Stimulated activated CD4-positive, alpha-beta T cell treated with anti-CD3 and anti-CD28 coated beads, Interleukin-4, amount 100 ng/mL, for 24 hours (primary cell): ENCODE results near the gene TFF1.

Source experiments
- DNase-seq: peaks from one replicate; pipeline ENCODE4 v3.0.0-alpha.2; 2020

The TFF1 gene

GRCh38 chr21:42341776-42342542 lies 24.4 kb downstream of the TFF1 start:
- no peak for DNase-seq

GRCh38 chr21:42340187-42341050 lies 25.9 kb downstream of the TFF1 start:
- DNase-seq: no peak

- no peak for DNase-seq
Observed at GRCh38 chr21:42338729-42339715, 27.3 kb downstream of the TFF1 start.

GRCh38 chr21:42337830-42338728 lies 28.3 kb downstream of the TFF1 start:
- peak; percentile 88 for DNase-seq

- no peak for DNase-seq
Observed at GRCh38 chr21:42337276-42337675, 29.1 kb downstream of the TFF1 start.

- DNase-seq: no peak
Observed at GRCh38 chr21:42336054-42336453, 30.3 kb downstream of the TFF1 start.

GRCh38 chr21:42332557-42333317 lies 33.6 kb downstream of the TFF1 start:
- DNase-seq: no peak

- no peak for DNase-seq
Observed at GRCh38 chr21:42331660-42332059, 34.7 kb downstream of the TFF1 start.

- no peak for DNase-seq
Observed at GRCh38 chr21:42330380-42331371, 35.7 kb downstream of the TFF1 start.

- no peak for DNase-seq
Observed at GRCh38 chr21:42324896-42325295, 41.4 kb downstream of the TFF1 start.

- no peak for DNase-seq
Observed at GRCh38 chr21:42321845-42322244, 44.5 kb downstream of the TFF1 start.

GRCh38 chr21:42321231-42321630 lies 45.1 kb downstream of the TFF1 start:
- no peak for DNase-seq

- DNase-seq: no peak
Observed at GRCh38 chr21:42320791-42321190, 45.5 kb downstream of the TFF1 start.

- no peak for DNase-seq
Observed at GRCh38 chr21:42319851-42320572, 46.3 kb downstream of the TFF1 start.

- no peak for DNase-seq
Observed at GRCh38 chr21:42319376-42319775, 47.0 kb downstream of the TFF1 start.

- DNase-seq: no peak
Observed at GRCh38 chr21:42317826-42318746, 48.2 kb downstream of the TFF1 start.

GRCh38 chr21:42317341-42317741 lies 49.0 kb downstream of the TFF1 start:
- DNase-seq: no peak

- DNase-seq: no peak
Observed at GRCh38 chr21:42316891-42317290, 49.4 kb downstream of the TFF1 start.
